ENCODE measurements around the gene CTNNBIP1. TPM values are rescaled to one million over a fixed set of nuclear protein-coding genes. Genes with fewer than 3 reads are reported as not detected.
A peak's percentile ranks its signal among the peaks of the same experiment; 100 is the strongest.

The CTNNBIP1 gene
- total RNA-seq, 4 donors from 2014 or later = 13.3 to 42.6 (median 15.7) TPM

GRCh38 chr1:9859281-9860014 is 50.6 kb downstream of the CTNNBIP1 start:
- ATAC-seq (ENCODE audit: low FRiP score) = no peak
- TF ChIP-seq CTCF (IDR thresholded peaks at IDR 0.05) = no peak
- DNase-seq (ENCODE audit: low spot score) = no peak

GRCh38 chr1:9858293-9859035 is 51.6 kb downstream of the CTNNBIP1 start:
- DNase-seq (ENCODE audit: low spot score) (no peak), ATAC-seq (ENCODE audit: low FRiP score) (no peak)
- no peak for TF ChIP-seq CTCF (IDR thresholded peaks at IDR 0.05)

DNA sequence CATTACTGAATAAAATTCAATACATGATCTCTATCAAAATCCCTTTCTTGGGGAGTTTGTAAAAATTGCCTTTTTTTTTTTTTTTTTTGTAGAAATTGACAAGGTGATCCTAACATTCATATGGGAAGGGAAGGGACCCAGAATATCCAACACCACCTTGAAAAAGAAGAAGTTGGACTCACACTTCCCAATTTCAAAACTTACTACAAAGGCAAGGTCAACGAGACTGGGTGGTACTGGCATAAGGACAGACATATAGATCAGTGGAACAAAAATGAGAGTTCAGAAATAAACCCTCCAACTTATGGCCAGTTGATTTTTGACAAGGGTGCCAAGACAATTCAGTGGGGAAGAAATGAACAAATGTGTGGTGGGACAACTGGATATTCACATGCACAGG is 54.9 kb downstream of the CTNNBIP1 start:
- DNase-seq (ENCODE audit: low spot score) (no peak), ATAC-seq (ENCODE audit: low FRiP score) (no peak)
- no peak for TF ChIP-seq CTCF (IDR thresholded peaks at IDR 0.05)

GRCh38 chr1:9853249-9853595 is 56.8 kb downstream of the CTNNBIP1 start:
- ATAC-seq (ENCODE audit: low FRiP score) = no peak
- no peak for TF ChIP-seq CTCF (IDR thresholded peaks at IDR 0.05)
- no peak for DNase-seq (ENCODE audit: low spot score)

- DNase-seq (ENCODE audit: low spot score) (no peak), ATAC-seq (ENCODE audit: low FRiP score) (peak; percentile 84)
- TF ChIP-seq CTCF (IDR thresholded peaks at IDR 0.05) = no peak
Measured at GRCh38 chr1:9852410-9853248, 57.4 kb downstream of the CTNNBIP1 start.

GRCh38 chr1:9852004-9852403 is 58.1 kb downstream of the CTNNBIP1 start:
- no peak for TF ChIP-seq CTCF (IDR thresholded peaks at IDR 0.05)
- DNase-seq (ENCODE audit: low spot score) = no peak

More at GRCh38 chr1:9852004-9852403, 58.1 kb downstream of the CTNNBIP1 start:
- peak; percentile 35 for ATAC-seq (ENCODE audit: low FRiP score)

Data from omental fat pad (tissue), 4 donors.